Trophoblast cell (in vitro differentiated cells and primary cell): ENCODE data around the gene PCSK4.

Experiments
- DNase-seq, 2 donors: peaks; one replicate each; pipeline ENCODE4 v3.0.0-alpha.2; 2016
- H2AFZ ChIP-seq: 2 replicates; pipeline ENCODE4 v1.6.1; 2013; ENCODE audit warnings: low read length, moderate library complexity, mild to moderate bottlenecking; ENCODE audit not compliant: insufficient read depth, poor library complexity
- H2AK5ac ChIP-seq: 2 replicates; pipeline ENCODE4 v1.6.1; 2013; ENCODE audit warnings: mild to moderate bottlenecking, low read length
- H2BK120ac ChIP-seq: 2 replicates; pipeline ENCODE4 v1.6.1; 2013; ENCODE audit warnings: low read length, mild to moderate bottlenecking, moderate library complexity; ENCODE audit not compliant: insufficient read depth, poor library complexity
- H2BK12ac ChIP-seq: 2 replicates; pipeline ENCODE4 v1.6.1; 2013; ENCODE audit warnings: mild to moderate bottlenecking, low read length, moderate library complexity
- H2BK5ac ChIP-seq: 2 replicates; pipeline ENCODE4 v1.6.1; 2013; ENCODE audit warnings: low read length, low read depth, moderate library complexity, mild to moderate bottlenecking; ENCODE audit not compliant: poor library complexity
- H3K14ac ChIP-seq: 2 replicates; pipeline ENCODE4 v1.6.1; 2013; ENCODE audit warnings: mild to moderate bottlenecking, low read length
- H3K18ac ChIP-seq: 2 replicates; pipeline ENCODE4 v1.6.1; 2013; ENCODE audit warnings: mild to moderate bottlenecking, low read length
- H3K23ac ChIP-seq: 2 replicates; pipeline ENCODE4 v1.6.1; 2013; ENCODE audit warnings: low read length
- H3K27ac ChIP-seq: 2 replicates; pipeline ENCODE4 v1.5.1; 2013; ENCODE audit warnings: low read depth, mild to moderate bottlenecking, inconsistent platforms, low read length, moderate library complexity
- H3K27me3 ChIP-seq: 2 replicates; pipeline ENCODE4 v1.6.1; 2013; ENCODE audit warnings: inconsistent platforms, mild to moderate bottlenecking, low read length, moderate library complexity; ENCODE audit not compliant: insufficient read depth
- H3K36me3 ChIP-seq, 2 experiments: 1 replicate in 1 of 2; 2 replicates in 1 of 2; pipeline ENCODE4 v1.6.1; 2013; ENCODE audit warnings: low read length in 2 of 2, mild to moderate bottlenecking in 2 of 2, moderate library complexity in 1 of 2; ENCODE audit not compliant: insufficient read depth in 2 of 2, control insufficient read depth in 1 of 2
- H3K4ac ChIP-seq: 2 replicates; pipeline ENCODE4 v1.6.1; 2013; ENCODE audit warnings: low read depth, mild to moderate bottlenecking, low read length, moderate library complexity
- H3K4me1 ChIP-seq, 2 experiments: 1 replicate in 1 of 2; 2 replicates in 1 of 2; pipeline ENCODE4 v1.6.1; 2013; ENCODE audit warnings: low read length in 2 of 2, mild to moderate bottlenecking in 2 of 2, moderate library complexity in 1 of 2; ENCODE audit not compliant: insufficient read depth in 2 of 2, control insufficient read depth in 1 of 2
- H3K4me2 ChIP-seq: 2 replicates; pipeline ENCODE4 v1.6.1; 2013; ENCODE audit warnings: inconsistent platforms, mild to moderate bottlenecking, low read length, moderate library complexity
- H3K4me3 ChIP-seq: 2 replicates; pipeline ENCODE4 v1.5.1; 2013; ENCODE audit warnings: mild to moderate bottlenecking, low read depth, low read length, inconsistent platforms
- H3K79me1 ChIP-seq: one replicate; pipeline ENCODE4 v1.6.1; 2013; ENCODE audit warnings: low read length
- H3K79me2 ChIP-seq: 2 replicates; pipeline ENCODE4 v1.6.1; 2013; ENCODE audit warnings: low read length, mild to moderate bottlenecking; ENCODE audit not compliant: control insufficient read depth, insufficient read depth, poor library complexity
- H3K9ac ChIP-seq: 2 replicates; pipeline ENCODE4 v1.6.1; 2013; ENCODE audit warnings: mild to moderate bottlenecking, low read length
- H3K9me3 ChIP-seq: 2 replicates; pipeline ENCODE4 v1.6.1; 2013; ENCODE audit warnings: low read depth, mild to moderate bottlenecking, control low read depth, inconsistent platforms, low read length; ENCODE audit not compliant: insufficient read depth
- H4K12ac ChIP-seq: 2 replicates; pipeline ENCODE4 v1.6.1; 2013; ENCODE audit warnings: low read depth, mild to moderate bottlenecking, low read length, moderate library complexity
- H4K8ac ChIP-seq: 2 replicates; pipeline ENCODE4 v1.6.1; 2013; ENCODE audit warnings: low read depth, mild to moderate bottlenecking, low read length, moderate library complexity
- H4K91ac ChIP-seq: one replicate; pipeline ENCODE4 v1.6.1; 2013; ENCODE audit warnings: low read depth, mild to moderate bottlenecking, low read length, moderate library complexity
- WGBS: extraction: QIAGEN DNeasy Blood & Tissue Kit; methylation state at CpG from one replicate; pipeline ENCODE4 v1.1.7; 2013; ENCODE audit warnings: missing lambda C conversion rate; ENCODE audit not compliant: insufficient read length, insufficient coverage; ENCODE audit errors: extremely low coverage; 5-methylcytosine and 5-hydroxymethylcytosine counted together

The PCSK4 gene

DNA sequence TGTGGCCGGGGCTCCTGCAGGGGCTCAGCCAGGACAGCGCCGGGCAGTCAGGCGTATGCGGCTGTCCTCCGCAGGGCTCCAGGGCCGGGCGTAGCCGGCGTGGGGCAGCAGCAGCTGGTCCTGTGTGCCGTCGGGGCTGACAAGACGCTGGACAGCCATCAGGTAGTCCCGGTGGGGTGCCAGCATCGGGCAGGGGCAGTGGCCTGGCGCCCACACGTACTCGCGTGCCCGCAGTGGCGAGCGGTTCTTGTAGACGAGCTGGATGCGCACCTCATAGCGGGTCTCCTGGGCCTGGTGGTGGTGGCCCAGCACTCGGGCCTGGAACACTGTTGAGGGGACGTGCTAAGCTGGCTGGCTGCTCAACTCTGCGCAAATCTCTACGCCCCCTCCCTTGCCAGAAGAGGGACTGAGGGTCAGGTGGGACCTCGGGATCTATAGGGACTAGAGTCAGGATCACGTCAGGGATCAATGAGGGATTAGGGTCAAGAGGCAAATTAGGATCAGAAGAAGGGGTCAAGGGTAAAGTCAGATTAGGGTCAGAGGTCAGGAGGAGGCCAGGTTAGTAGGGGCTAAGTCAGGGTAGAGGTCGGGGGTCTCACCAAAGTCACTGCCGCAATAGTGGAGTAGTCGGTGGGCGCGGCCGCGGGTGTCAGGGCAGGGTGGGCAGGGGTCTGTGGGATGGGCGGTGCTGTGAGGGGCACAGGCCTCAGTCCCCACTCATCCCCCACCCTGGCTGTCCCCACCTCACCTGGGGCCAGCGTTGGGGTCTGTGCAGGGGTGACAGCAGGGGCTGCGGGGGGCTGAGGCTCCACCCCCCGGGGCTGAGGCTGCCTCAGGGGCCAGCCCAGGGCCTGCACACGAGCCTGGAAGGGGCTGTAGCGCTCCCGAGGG is 16.1 kb upstream of the PCSK4 start:
- Histone ChIP-seq H3K14ac (no peak overlapping the region), H3K4ac (no peak overlapping the region), H3K4me2 (no peak overlapping the region), H3K18ac (no peak overlapping the region), H3K4me3 (no peak overlapping the region), H4K8ac (no peak overlapping the region), H4K91ac (no peak overlapping the region), H3K27me3 (no peaks in the 10 kb centered on the region), H4K12ac (no peak overlapping the region), H2BK5ac (no peak overlapping the region), H3K79me2 (peaks cover 2% of the 10 kb centered on the region), H3K79me1 (peaks cover 6% of the 10 kb centered on the region), H3K23ac (no peak overlapping the region), H3K9ac (no peak overlapping the region), H3K4me1 (peaks cover 2 to 6% of the 10 kb centered on the region in 2 experiments), H2AK5ac (no peak overlapping the region), H2BK120ac (no peak overlapping the region), H2AFZ (no peak overlapping the region), H3K27ac (no peak overlapping the region), H3K36me3 (no peaks in the 10 kb centered on the region), H2BK12ac (no peak overlapping the region), H3K9me3 (peaks cover 18% of the 10 kb centered on the region)
- no CpG with 5 or more reads among the region's 45 CpGs for WGBS
- DNase-seq, result no peak

DNA sequence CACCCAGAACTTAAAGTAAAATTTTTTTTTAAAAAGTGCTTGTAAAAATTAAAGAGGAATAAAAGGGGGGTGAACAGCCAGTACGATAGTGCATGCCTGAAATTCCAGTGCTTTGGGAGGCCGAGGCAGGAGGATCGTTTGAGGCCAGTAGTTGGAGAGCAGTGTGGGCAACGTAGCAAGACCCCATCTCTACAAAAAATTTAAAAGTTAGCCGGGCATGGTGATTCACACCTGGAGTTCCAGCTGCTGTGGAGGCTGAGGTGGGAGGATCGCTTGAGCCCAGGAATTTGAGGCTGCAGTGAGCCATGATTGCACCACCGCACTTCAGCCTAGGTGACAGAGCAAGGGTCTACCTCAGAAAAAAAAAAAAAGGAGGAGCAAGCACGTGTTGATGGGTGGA is 14.9 kb upstream of the PCSK4 start:
- no peak overlapping the region for H3K27ac ChIP-seq

DNA sequence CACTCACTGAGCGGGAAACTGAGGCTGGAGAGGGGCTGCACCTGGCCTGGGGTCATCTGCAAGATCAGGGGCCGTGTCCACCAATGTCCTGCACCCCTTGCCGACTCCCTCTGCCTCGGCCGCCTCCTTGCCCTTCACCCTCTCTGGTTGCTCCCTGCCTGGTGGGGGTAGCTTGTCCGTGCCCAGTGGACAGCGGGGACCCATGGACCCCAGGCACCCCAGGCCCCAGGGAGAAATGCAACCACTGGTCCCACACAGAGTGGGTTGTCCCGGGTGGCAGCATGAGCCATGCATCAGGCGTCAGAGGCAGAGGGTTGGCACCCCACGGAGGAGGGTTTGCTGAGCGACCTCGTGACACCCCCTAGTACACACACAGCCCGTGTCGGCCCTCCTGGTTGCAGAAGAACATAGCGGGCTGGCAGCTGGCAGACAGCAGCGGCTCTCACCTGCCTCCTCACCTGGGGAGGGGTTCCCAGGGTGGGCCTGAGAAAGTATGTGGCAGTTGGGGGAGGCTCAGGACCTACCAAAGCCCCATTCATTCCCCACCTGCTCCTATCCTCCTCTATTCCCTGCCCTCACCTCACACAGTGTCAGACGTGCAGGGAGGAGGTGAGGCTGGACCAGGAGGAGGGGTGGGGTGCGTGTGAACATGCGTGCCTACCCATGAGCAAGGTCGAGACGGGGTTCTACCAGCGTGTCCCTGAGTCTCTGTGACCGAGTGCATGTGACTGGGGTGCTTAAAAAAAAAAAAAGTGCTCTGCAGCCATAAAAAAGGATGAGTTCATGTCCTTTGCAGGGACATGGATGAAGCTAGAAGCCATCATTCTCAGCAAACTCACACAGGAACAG is 14.0 kb upstream of the PCSK4 start:
- peaks cover 2% of the 10 kb centered on the region for H3K79me2 ChIP-seq
- no CpG with 5 or more reads among the region's 23 CpGs for WGBS

More for the DNA sequence above, 14.9 kb upstream of the PCSK4 start:
- no peak overlapping the region for H4K91ac ChIP-seq
- H2BK120ac ChIP-seq, result no peak overlapping the region
- no CpG with 5 or more reads among the region's 8 CpGs for WGBS
- H3K4me1 ChIP-seq, result peaks cover 2 to 6% of the 10 kb centered on the region in 2 experiments
- H3K27me3 ChIP-seq, result no peaks in the 10 kb centered on the region
- no peak for DNase-seq
- no peak overlapping the region for H3K23ac ChIP-seq
- H3K79me1 ChIP-seq, result peaks cover 6% of the 10 kb centered on the region
- no peak overlapping the region for H3K9ac ChIP-seq
- no peak overlapping the region for H3K4ac ChIP-seq
- H3K79me2 ChIP-seq, result peaks cover 2% of the 10 kb centered on the region
- H3K4me2 ChIP-seq, result no peak overlapping the region
- no peak overlapping the region for H2AFZ ChIP-seq
- H2AK5ac ChIP-seq, result no peak overlapping the region
- H3K36me3 ChIP-seq, result no peaks in the 10 kb centered on the region
- H3K14ac ChIP-seq, result no peak overlapping the region
- no peak overlapping the region for H4K12ac ChIP-seq
- no peak overlapping the region for H3K18ac ChIP-seq
- no peak overlapping the region for H2BK12ac ChIP-seq
- H2BK5ac ChIP-seq, result no peak overlapping the region
- peaks cover 19% of the 10 kb centered on the region for H3K9me3 ChIP-seq
- no peak overlapping the region for H3K4me3 ChIP-seq
- H4K8ac ChIP-seq, result no peak overlapping the region

GRCh38 chr19:1503089-1503924 is 13.2 kb upstream of the PCSK4 start:
- H3K27ac ChIP-seq, result no peak overlapping the region
- no peak overlapping the region for H3K9ac ChIP-seq
- peaks cover 6% of the 10 kb centered on the region for H3K79me1 ChIP-seq
- H2BK12ac ChIP-seq, result no peak overlapping the region
- H2AK5ac ChIP-seq, result no peak overlapping the region
- H4K12ac ChIP-seq, result no peak overlapping the region
- no peaks in the 10 kb centered on the region for H3K27me3 ChIP-seq
- no peak overlapping the region for H2AFZ ChIP-seq
- H4K8ac ChIP-seq, result no peak overlapping the region
- H3K4ac ChIP-seq, result no peak overlapping the region
- H3K18ac ChIP-seq, result no peak overlapping the region
- H3K9me3 ChIP-seq, result peaks cover 16% of the 10 kb centered on the region
- H3K4me2 ChIP-seq, result no peak overlapping the region
- H4K91ac ChIP-seq, result no peak overlapping the region
- H2BK5ac ChIP-seq, result no peak overlapping the region
- WGBS, result no CpG with 5 or more reads among the region's 49 CpGs
- peaks cover 2% of the 10 kb centered on the region for H3K79me2 ChIP-seq
- no peak overlapping the region for H3K4me3 ChIP-seq
- H3K36me3 ChIP-seq, result no peaks in the 10 kb centered on the region
- no peak overlapping the region for H3K23ac ChIP-seq
- H3K14ac ChIP-seq, result no peak overlapping the region
- peaks cover 2 to 6% of the 10 kb centered on the region in 2 experiments for H3K4me1 ChIP-seq
- no peak overlapping the region for H2BK120ac ChIP-seq
- DNase-seq, result peak in 1 of 2 donors; percentile 54

More for the DNA sequence above, 14.0 kb upstream of the PCSK4 start:
- no peak overlapping the region for H2AK5ac ChIP-seq
- H2AFZ ChIP-seq, result no peak overlapping the region
- H3K14ac ChIP-seq, result no peak overlapping the region
- H3K9ac ChIP-seq, result no peak overlapping the region
- no peak overlapping the region for H2BK12ac ChIP-seq
- H3K4me3 ChIP-seq, result no peak overlapping the region
- no peak overlapping the region for H4K91ac ChIP-seq
- H4K8ac ChIP-seq, result no peak overlapping the region
- no peaks in the 10 kb centered on the region for H3K36me3 ChIP-seq
- H3K4me1 ChIP-seq, result peaks cover 2 to 6% of the 10 kb centered on the region in 2 experiments
- H2BK120ac ChIP-seq, result no peak overlapping the region
- H3K23ac ChIP-seq, result no peak overlapping the region
- no peak overlapping the region for H3K27ac ChIP-seq
- H3K9me3 ChIP-seq, result peaks cover 19% of the 10 kb centered on the region
- no peak overlapping the region for H4K12ac ChIP-seq
- peaks cover 6% of the 10 kb centered on the region for H3K79me1 ChIP-seq
- no peak overlapping the region for H3K18ac ChIP-seq
- no peak overlapping the region for H3K4ac ChIP-seq
- H3K4me2 ChIP-seq, result no peak overlapping the region
- H3K27me3 ChIP-seq, result no peaks in the 10 kb centered on the region
- H2BK5ac ChIP-seq, result no peak overlapping the region
- no peak for DNase-seq
